Suprapubic skin (tissue), 4 donors: Measurements from ENCODE around the gene FERMT2.

Experiments
- CTCF ChIP-seq, 2 donors: fragments of 200-600 bp in 1 of 2; fragments of 450-650 bp in 1 of 2; sonication (generic) in 1 of 2; IDR thresholded peaks; one replicate each; pipeline ENCODE4 v1.5.1; 2016 to 2019; ENCODE audit warnings: antibody characterized with exemption in 2 of 2, mild to moderate bottlenecking in 1 of 2, moderate library complexity in 1 of 2
- POLR2A ChIP-seq, 2 donors: fragments of 450-650 bp; IDR thresholded peaks; one replicate each; pipeline ENCODE4 v1.6.1; 2017; ENCODE audit warnings: antibody characterized with exemption in 2 of 2, mild to moderate bottlenecking in 2 of 2, moderate library complexity in 2 of 2
- POLR2AphosphoS5 ChIP-seq, 3 donors: sonication (generic); formaldehyde crosslinking; IDR thresholded peaks; one replicate each; pipeline ENCODE4 v1.6.1; 2017; ENCODE audit warnings: antibody characterized with exemption in 3 of 3

- no peak for TF ChIP-seq POLR2A (IDR thresholded peaks at IDR 0.05)
- TF ChIP-seq CTCF (IDR thresholded peaks at IDR 0.05), result no peak
- TF ChIP-seq POLR2AphosphoS5 (IDR thresholded peaks at IDR 0.05), result no peak
Observed at GRCh38 chr14:52845081-52845480, 105.8 kb downstream of the FERMT2 start.
